ENCODE measurements around the gene ATAD3B.
"Not testable (repeated sequence)": the region's sequence is repeated elsewhere in the genome, so short reads cannot be mapped to it uniquely, and the experiment has no call there.

The ATAD3B gene

GRCh38 chr1:1442069-1442770, 29.3 kb upstream of the ATAD3B start:
- Histone ChIP-seq H3K9me3 (ENCODE audit: control insufficient read depth, insufficient read depth, low read length) (no peaks in the 10 kb centered on the region), H3K4me1 (ENCODE audit: control insufficient read depth, insufficient read depth, low read length) (no peaks in the 10 kb centered on the region), H3K36me3 (ENCODE audit: control insufficient read depth, insufficient read depth, low read length) (peaks cover 5% of the 10 kb centered on the region), H3K4me3 (ENCODE audit: low read depth, low read length) (no peak overlapping the region), H3K9ac (ENCODE audit: low read depth, low read length) (peak overlapping the region; percentile 37), H3K27me3 (ENCODE audit: control insufficient read depth, insufficient read depth, low read length) (no peaks in the 10 kb centered on the region)

DNA sequence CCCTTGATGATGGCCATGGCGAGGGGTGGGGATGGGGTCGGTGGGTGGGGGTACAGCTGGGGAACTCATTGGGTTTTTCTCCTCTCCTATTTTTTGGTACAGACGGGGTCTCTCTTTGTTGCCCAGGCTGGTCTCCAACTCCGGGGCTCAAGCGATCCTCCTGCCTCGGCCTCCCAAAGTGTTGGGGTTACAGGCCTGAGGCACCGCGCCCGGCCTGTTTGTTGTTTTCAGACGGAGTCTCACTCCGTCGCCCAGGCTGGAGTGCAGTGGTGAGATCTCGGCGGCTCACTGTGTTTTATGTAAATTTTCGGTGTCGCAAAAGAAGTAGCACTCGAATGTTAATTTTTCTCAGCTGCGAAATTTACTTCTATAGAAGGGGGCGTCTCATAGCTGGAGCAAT, 24.9 kb upstream of the ATAD3B start:
- H3K4me1 ChIP-seq (ENCODE audit: control insufficient read depth, insufficient read depth, low read length); H3K9me3 ChIP-seq (ENCODE audit: control insufficient read depth, insufficient read depth, low read length); H3K36me3 ChIP-seq (ENCODE audit: control insufficient read depth, insufficient read depth, low read length); H3K9ac ChIP-seq (ENCODE audit: low read depth, low read length); H3K4me3 ChIP-seq (ENCODE audit: low read depth, low read length); H3K27me3 ChIP-seq (ENCODE audit: control insufficient read depth, insufficient read depth, low read length): not testable (repeated sequence)

- Histone ChIP-seq H3K4me3 (ENCODE audit: low read depth, low read length) (no peak within 1 kb of the TSS), H3K36me3 (ENCODE audit: control insufficient read depth, insufficient read depth, low read length) (no peaks in the 10 kb centered on the region), H3K9ac (ENCODE audit: low read depth, low read length) (no peak within 1 kb of the TSS)
Measured at GRCh38 chr1:1449099-1449739, 22.3 kb upstream of the ATAD3B start, which contains the start of gene ATAD3C. Gene ATAD3C (plus strand): TSS chr1:1449689. CDS start chr1:1450684, 995 bp downstream.

GRCh38 chr1:1450616-1451015, 20.9 kb upstream of the ATAD3B start:
- not testable (repeated sequence) for H3K4me3 ChIP-seq (ENCODE audit: low read depth, low read length); H3K36me3 ChIP-seq (ENCODE audit: control insufficient read depth, insufficient read depth, low read length); H3K27me3 ChIP-seq (ENCODE audit: control insufficient read depth, insufficient read depth, low read length); H3K9ac ChIP-seq (ENCODE audit: low read depth, low read length); H3K4me1 ChIP-seq (ENCODE audit: control insufficient read depth, insufficient read depth, low read length); H3K9me3 ChIP-seq (ENCODE audit: control insufficient read depth, insufficient read depth, low read length)

More at GRCh38 chr1:1449099-1449739, 22.3 kb upstream of the ATAD3B start, which contains the start of gene ATAD3C:
- Histone ChIP-seq H3K27me3 (ENCODE audit: control insufficient read depth, insufficient read depth, low read length) (no peaks in the 10 kb centered on the region), H3K4me1 (ENCODE audit: control insufficient read depth, insufficient read depth, low read length) (no peaks in the 10 kb centered on the region), H3K9me3 (ENCODE audit: control insufficient read depth, insufficient read depth, low read length) (no peaks in the 10 kb centered on the region)

- no peak overlapping the region for H3K4me3 ChIP-seq (ENCODE audit: low read depth, low read length)
- no peaks in the 10 kb centered on the region for H3K36me3 ChIP-seq (ENCODE audit: control insufficient read depth, insufficient read depth, low read length)
- no peaks in the 10 kb centered on the region for H3K9me3 ChIP-seq (ENCODE audit: control insufficient read depth, insufficient read depth, low read length)
- H3K27me3 ChIP-seq (ENCODE audit: control insufficient read depth, insufficient read depth, low read length): no peaks in the 10 kb centered on the region
- H3K9ac ChIP-seq (ENCODE audit: low read depth, low read length): no peak overlapping the region
- no peaks in the 10 kb centered on the region for H3K4me1 ChIP-seq (ENCODE audit: control insufficient read depth, insufficient read depth, low read length)
Measured at GRCh38 chr1:1451696-1452364, 19.7 kb upstream of the ATAD3B start.

DNA sequence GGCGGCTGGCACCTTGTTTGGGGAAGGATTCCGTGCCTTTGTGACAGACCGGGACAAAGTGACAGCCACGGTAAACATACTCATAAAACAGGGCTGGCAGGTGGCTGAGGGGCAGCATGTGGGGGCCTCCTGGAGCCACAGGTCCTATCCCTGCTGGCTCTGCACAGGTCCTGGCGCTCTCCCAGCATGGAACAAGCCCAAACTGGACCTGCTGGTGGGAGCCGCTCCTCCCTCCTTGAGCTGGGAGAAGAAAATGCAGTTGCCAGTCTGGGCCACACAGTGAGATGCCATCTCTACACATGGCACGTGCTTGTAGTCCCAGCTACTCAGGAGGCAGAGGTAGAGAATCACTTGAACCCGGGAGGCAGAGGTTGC, 19.2 kb upstream of the ATAD3B start:
- not testable (repeated sequence) for H3K9me3 ChIP-seq (ENCODE audit: control insufficient read depth, insufficient read depth, low read length); H3K27me3 ChIP-seq (ENCODE audit: control insufficient read depth, insufficient read depth, low read length); H3K36me3 ChIP-seq (ENCODE audit: control insufficient read depth, insufficient read depth, low read length); H3K9ac ChIP-seq (ENCODE audit: low read depth, low read length); H3K4me1 ChIP-seq (ENCODE audit: control insufficient read depth, insufficient read depth, low read length); H3K4me3 ChIP-seq (ENCODE audit: low read depth, low read length)

DNA sequence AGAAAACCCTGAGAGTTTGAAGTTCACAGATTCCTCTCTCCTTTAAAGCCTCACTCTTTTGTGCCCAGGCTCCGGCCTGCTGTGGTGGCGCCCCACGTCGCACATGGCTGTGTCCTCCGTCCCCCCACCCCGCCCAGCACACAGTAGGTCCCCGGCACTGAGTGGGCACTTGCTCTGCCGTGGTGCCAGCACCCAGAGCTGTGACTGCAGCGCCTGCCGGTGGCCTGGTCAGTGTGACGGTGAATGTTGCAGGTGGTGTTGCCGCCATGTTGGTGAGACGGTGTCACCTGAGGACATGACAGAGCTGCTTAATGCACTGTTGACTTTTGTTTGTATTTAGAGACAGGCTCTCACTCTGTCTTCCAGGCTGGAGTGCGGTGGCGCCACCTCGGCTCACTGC, 18.7 kb upstream of the ATAD3B start:
- no peaks in the 10 kb centered on the region for H3K4me1 ChIP-seq (ENCODE audit: control insufficient read depth, insufficient read depth, low read length)
- no peaks in the 10 kb centered on the region for H3K36me3 ChIP-seq (ENCODE audit: control insufficient read depth, insufficient read depth, low read length)
- no peaks in the 10 kb centered on the region for H3K27me3 ChIP-seq (ENCODE audit: control insufficient read depth, insufficient read depth, low read length)
- H3K9ac ChIP-seq (ENCODE audit: low read depth, low read length): no peak overlapping the region
- no peaks in the 10 kb centered on the region for H3K9me3 ChIP-seq (ENCODE audit: control insufficient read depth, insufficient read depth, low read length)
- no peak overlapping the region for H3K4me3 ChIP-seq (ENCODE audit: low read depth, low read length)

DNA sequence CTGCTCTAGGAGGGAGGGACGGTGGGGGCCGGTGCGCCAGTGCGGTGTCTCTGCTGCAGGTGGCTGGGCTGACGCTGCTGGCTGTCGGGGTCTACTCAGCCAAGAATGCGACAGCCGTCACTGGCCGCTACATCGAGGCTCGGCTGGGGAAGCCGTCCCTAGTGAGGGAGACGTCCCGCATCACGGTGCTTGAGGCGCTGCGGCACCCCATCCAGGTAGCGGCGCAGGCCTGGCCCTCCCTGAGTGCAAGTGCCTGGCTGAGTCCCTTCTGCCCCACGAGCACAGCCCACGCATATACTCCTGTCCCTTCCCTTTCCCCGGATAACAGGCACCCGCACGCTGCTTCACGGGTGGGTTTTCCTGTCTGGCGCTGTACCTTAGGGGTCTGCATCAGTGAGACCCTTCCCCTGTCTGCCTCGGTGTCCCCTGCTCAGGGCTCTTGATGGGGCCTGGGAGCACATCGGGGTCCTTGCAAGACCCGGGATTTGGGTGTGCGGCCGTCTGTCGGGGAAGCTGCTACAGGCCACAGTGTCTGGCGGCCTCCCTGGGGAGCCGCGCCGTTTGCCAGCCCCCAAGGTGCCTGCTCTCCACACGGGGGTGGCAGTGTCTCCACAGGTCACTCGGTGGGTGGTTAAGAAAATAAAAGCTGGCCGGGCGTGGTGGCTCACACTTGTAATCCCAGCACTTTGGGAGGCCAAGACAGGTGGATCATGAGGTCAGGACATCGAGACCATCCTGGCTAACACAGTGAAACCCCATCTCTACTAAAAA, 17.1 kb upstream of the ATAD3B start:
- H3K4me1 ChIP-seq (ENCODE audit: control insufficient read depth, insufficient read depth, low read length); H3K36me3 ChIP-seq (ENCODE audit: control insufficient read depth, insufficient read depth, low read length); H3K9ac ChIP-seq (ENCODE audit: low read depth, low read length); H3K4me3 ChIP-seq (ENCODE audit: low read depth, low read length); H3K9me3 ChIP-seq (ENCODE audit: control insufficient read depth, insufficient read depth, low read length); H3K27me3 ChIP-seq (ENCODE audit: control insufficient read depth, insufficient read depth, low read length): not testable (repeated sequence)

GRCh38 chr1:1455366-1455884, 16.1 kb upstream of the ATAD3B start:
- H3K9ac ChIP-seq (ENCODE audit: low read depth, low read length): no peak overlapping the region
- H3K4me1 ChIP-seq (ENCODE audit: control insufficient read depth, insufficient read depth, low read length): no peaks in the 10 kb centered on the region
- H3K27me3 ChIP-seq (ENCODE audit: control insufficient read depth, insufficient read depth, low read length): no peaks in the 10 kb centered on the region
- H3K9me3 ChIP-seq (ENCODE audit: control insufficient read depth, insufficient read depth, low read length): no peaks in the 10 kb centered on the region
- no peak overlapping the region for H3K4me3 ChIP-seq (ENCODE audit: low read depth, low read length)
- H3K36me3 ChIP-seq (ENCODE audit: control insufficient read depth, insufficient read depth, low read length): no peaks in the 10 kb centered on the region

DNA sequence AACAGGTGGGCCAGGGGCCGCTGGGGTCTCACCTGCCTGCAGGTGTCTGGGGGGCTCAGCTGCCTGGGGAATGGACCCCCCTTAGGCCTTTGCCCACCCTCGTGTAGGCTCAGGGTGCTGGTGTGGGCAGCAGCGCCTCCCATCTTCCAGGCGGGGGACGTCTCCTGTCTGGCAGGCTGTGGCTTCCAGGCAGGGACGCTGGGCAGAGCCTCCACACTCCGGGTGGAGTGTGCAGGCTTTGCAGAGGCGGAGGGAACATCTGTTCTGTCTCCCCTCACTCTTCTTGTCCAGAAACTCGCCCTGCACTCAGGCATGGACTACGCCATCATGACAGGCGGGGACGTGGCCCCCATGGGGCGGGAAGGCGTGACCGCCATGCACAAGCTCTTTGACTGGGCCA, 15.6 kb upstream of the ATAD3B start:
- H3K36me3 ChIP-seq (ENCODE audit: control insufficient read depth, insufficient read depth, low read length); H3K9ac ChIP-seq (ENCODE audit: low read depth, low read length); H3K4me1 ChIP-seq (ENCODE audit: control insufficient read depth, insufficient read depth, low read length); H3K9me3 ChIP-seq (ENCODE audit: control insufficient read depth, insufficient read depth, low read length); H3K4me3 ChIP-seq (ENCODE audit: low read depth, low read length); H3K27me3 ChIP-seq (ENCODE audit: control insufficient read depth, insufficient read depth, low read length): not testable (repeated sequence)

- H3K4me3 ChIP-seq (ENCODE audit: low read depth, low read length); H3K9ac ChIP-seq (ENCODE audit: low read depth, low read length); H3K4me1 ChIP-seq (ENCODE audit: control insufficient read depth, insufficient read depth, low read length); H3K9me3 ChIP-seq (ENCODE audit: control insufficient read depth, insufficient read depth, low read length); H3K27me3 ChIP-seq (ENCODE audit: control insufficient read depth, insufficient read depth, low read length); H3K36me3 ChIP-seq (ENCODE audit: control insufficient read depth, insufficient read depth, low read length): not testable (repeated sequence)
Measured at GRCh38 chr1:1456683-1457255, 14.8 kb upstream of the ATAD3B start.

Data from iPS-15b (cell line).